GF-D8 (cell line): ENCODE measurements around the gene CHRDL1.
"Not testable (repeated sequence)": the region's sequence is repeated elsewhere in the genome, so short reads cannot be mapped to it uniquely, and the experiment has no call there.

Experiments
- DNase-seq: peaks from one replicate; lab custom pipeline; 2025; lab: John Stamatoyannopoulos, UW

CHRDL1 gene

GRCh38 chrX:110665223-110666002 is 130.2 kb downstream of the CHRDL1 start:
- DNase-seq: no peak

DNA sequence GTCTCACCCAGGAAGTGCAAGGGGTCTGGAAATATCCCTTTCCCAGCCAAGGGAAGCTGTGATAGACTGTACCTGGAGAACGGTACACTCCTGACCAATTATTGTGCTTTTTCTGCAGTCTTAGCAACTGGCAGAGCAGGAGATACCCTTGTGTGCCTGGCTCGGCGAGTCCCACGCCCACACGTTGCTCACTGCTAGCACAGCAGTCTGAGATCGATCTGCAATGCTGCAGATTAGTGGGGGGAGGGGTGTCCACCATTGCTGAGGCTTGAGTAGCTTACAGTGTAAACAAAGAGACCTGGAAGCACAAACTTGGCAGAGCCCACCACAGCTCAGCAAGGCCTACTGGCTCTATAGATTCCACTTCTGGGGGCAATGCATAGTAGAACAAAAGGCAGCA is 138.5 kb downstream of the CHRDL1 start:
- DNase-seq: no peak

GRCh38 chrX:110654280-110654679 is 141.3 kb downstream of the CHRDL1 start:
- not testable (repeated sequence) for DNase-seq

DNA sequence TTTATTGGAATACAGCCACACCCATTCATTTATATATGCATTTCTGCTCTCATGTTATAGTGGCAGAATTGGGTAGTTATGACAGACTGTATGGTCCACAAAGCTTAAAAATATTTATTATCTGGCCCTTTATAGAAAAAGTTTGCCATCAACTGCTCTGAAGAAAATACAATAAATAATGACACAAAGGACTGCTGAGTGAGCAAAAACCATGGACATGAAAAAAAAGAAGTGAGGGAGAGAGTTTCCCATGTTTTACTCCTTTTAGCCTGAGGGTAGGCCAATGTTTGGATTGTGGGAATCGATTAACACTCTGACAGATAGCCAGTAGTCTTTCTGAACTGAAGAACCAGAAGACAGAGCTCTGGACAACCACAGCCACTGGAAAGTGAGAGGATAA is 149.2 kb downstream of the CHRDL1 start:
- DNase-seq: no peak
